RWPE2 (cell line): ENCODE measurements around the gene CACFD1.

Source experiments
- ATAC-seq: fragments of 200-7000 bp; cut with Tn5 transposase; 3 replicates; pipeline ENCODE4 v1.9.1; 2021; ENCODE audit warnings: low read depth
- DNase-seq: peaks from one replicate; pipeline ENCODE4 v3.0.0-alpha.2; 2020; ENCODE audit warnings: low spot score
- H3K27ac ChIP-seq: fragments of 450-650 bp; 2 replicates; pipeline ENCODE4 v1.5.1; 2017; ENCODE audit warnings: mild to moderate bottlenecking; ENCODE audit not compliant: poor library complexity, severe bottlenecking
- H3K27me3 ChIP-seq: fragments of 250-450 bp; sonication (Bioruptor Pico); 2 replicates; pipeline ENCODE4 v1.5.1; 2021; ENCODE audit warnings: mild to moderate bottlenecking, moderate library complexity; ENCODE audit not compliant: insufficient read depth, poor library complexity, severe bottlenecking
- H3K36me3 ChIP-seq: fragments of 250-450 bp; sonication (Bioruptor Pico); 2 replicates; pipeline ENCODE4 v1.5.1; 2020; ENCODE audit warnings: low read depth, mild to moderate bottlenecking, moderate library complexity
- H3K4me1 ChIP-seq: fragments of 250-450 bp; sonication (Bioruptor Pico); 2 replicates; pipeline ENCODE4 v1.5.1; 2021; ENCODE audit warnings: mild to moderate bottlenecking, moderate library complexity; ENCODE audit not compliant: insufficient read depth, poor library complexity, severe bottlenecking
- H3K4me3 ChIP-seq: fragments of 250-450 bp; sonication (Bioruptor Pico); 2 replicates; pipeline ENCODE4 v1.5.1; 2021; ENCODE audit warnings: mild to moderate bottlenecking, moderate library complexity; ENCODE audit not compliant: severe bottlenecking
- H3K9me3 ChIP-seq: fragments of 250-450 bp; sonication (Bioruptor Pico); 2 replicates; pipeline ENCODE4 v1.5.1; 2021; ENCODE audit warnings: mild to moderate bottlenecking, moderate library complexity; ENCODE audit not compliant: severe bottlenecking
- TF ChIP-seq, protein P1 (sequence below): fragments of 450-650 bp; IDR thresholded peaks from one replicate; pipeline ENCODE4 v1.5.1; 2017; ENCODE audit warnings: mild to moderate bottlenecking, moderate library complexity; ENCODE audit not compliant: poor library complexity, severe bottlenecking

CACFD1 gene

DNA sequence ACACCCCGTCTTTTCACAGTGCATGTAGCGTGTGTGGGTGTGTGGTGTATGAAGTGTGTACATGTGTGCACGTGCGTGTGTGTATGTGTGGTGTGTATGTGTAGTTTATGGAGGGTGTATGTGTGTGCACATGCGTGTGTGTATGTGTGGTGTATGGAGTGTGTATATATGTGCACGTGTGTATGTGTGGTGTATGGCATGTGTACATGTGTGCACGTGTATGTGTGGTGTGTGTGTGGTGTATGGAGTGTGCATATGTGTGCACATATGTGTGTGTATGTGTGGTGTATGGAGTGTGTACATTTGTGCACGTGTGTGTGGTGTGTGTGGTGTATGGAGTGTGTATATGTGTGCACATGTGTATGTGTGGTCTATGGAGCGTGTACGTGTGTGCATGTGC, 51.8 kb downstream of the CACFD1 start:
- H3K4me3 ChIP-seq: no peak overlapping the region
- TF ChIP-seq, protein P1, sequence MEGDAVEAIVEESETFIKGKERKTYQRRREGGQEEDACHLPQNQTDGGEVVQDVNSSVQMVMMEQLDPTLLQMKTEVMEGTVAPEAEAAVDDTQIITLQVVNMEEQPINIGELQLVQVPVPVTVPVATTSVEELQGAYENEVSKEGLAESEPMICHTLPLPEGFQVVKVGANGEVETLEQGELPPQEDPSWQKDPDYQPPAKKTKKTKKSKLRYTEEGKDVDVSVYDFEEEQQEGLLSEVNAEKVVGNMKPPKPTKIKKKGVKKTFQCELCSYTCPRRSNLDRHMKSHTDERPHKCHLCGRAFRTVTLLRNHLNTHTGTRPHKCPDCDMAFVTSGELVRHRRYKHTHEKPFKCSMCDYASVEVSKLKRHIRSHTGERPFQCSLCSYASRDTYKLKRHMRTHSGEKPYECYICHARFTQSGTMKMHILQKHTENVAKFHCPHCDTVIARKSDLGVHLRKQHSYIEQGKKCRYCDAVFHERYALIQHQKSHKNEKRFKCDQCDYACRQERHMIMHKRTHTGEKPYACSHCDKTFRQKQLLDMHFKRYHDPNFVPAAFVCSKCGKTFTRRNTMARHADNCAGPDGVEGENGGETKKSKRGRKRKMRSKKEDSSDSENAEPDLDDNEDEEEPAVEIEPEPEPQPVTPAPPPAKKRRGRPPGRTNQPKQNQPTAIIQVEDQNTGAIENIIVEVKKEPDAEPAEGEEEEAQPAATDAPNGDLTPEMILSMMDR: no peak
- H3K36me3 ChIP-seq: no peaks in the 10 kb centered on the region
- no peak for ATAC-seq
- no peaks in the 10 kb centered on the region for H3K9me3 ChIP-seq
- no peaks in the 10 kb centered on the region for H3K27me3 ChIP-seq
- DNase-seq: no peak
- H3K4me1 ChIP-seq: peaks cover 4% of the 10 kb centered on the region
- no peak overlapping the region for H3K27ac ChIP-seq

DNA sequence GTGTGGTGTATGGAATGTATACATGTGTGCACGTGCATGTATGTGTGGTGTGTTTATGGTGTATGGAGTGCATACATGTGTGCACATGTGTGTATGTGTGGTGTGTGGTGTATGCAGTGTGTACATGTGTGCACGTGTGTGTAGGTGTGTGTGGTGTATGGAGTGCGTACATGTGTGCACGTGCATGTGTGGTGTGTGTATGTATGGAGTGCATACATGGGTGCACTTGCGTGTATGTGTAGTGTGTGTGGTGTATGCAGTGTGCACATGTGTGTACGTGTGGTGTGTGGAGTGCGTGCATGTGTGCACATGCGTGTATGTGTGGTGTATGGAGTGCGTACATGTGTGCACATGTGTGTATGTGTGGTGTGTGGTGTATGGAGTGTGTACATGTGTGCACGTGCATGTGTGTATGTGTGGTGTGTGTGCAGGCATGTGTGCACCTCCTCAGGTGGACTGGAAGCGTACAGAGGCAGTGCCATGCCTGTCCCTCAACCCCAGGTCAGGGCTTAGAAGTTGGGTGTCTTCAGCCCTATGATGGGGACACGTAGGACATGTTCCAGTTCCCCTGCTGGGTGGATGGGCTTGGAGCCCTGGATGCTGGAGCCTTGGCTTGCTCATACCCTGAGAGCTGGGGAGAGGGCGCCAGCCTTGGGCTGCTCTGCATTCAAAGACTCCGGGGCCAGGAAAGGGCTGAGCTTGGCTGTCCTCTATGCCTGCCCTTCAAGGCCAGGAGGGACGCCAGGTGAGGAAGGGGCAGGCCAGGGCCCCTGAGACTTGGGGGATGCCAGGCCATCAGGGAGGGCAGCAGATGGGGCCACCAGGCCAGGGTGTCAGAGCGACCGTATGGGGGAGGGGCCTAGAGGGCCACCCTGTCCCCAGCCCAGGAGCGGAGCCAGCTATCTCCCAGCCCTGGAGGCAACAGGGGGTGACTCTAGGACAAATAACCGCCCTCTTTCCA, 52.8 kb downstream of the CACFD1 start:
- H3K27me3 ChIP-seq: no peaks in the 10 kb centered on the region
- DNase-seq: no peak
- H3K9me3 ChIP-seq: no peaks in the 10 kb centered on the region

DNA sequence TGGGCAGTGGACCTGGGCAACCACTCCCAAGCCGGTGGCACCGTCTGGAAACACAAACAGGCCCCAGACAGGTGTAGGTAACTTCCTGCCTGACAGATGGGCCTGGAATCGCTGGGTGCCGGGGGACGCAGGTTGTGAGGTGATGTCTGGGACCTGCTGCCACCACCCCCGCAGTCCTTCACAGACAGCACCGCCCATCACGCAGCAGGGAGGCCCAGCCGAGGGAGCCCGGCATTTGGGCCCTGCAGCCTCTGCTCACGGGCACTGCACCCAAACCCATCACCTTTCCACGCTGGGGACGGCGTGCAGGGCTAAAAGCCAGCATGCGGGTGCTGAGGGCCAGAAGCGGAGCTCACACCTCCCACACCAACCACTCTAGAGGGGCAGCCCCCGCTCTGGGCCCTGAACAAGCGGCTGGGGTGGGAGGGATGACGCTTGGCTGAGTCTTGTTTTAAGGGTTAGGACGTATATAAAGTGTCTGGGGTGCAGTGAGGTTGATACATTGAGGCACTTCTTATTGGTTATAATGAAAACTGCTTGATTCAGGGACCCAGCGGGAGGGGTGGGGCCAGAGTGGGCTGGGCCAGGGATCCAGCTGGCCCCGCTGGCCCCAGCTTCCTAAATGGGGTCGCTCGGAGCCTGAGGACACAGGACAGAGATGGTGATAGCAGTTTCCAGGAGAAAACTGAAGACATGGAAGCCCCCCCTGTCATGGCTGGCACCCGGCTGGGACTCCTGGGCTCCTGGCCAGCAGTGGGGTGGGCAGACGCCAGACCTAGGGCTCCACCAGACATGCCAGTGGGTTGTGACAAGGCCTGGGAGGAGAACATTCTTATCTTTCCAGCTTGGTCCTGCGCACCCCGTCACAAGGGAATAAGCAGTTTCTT, 53.7 kb downstream of the CACFD1 start:
- ATAC-seq (no peak), DNase-seq (no peak)
- H3K36me3 ChIP-seq: no peaks in the 10 kb centered on the region
- no peaks in the 10 kb centered on the region for H3K9me3 ChIP-seq
- no peak overlapping the region for H3K27ac ChIP-seq
- TF ChIP-seq, protein P1: no peak
- H3K4me3 ChIP-seq: no peak overlapping the region
- H3K4me1 ChIP-seq: peaks cover 4% of the 10 kb centered on the region
- H3K27me3 ChIP-seq: no peaks in the 10 kb centered on the region

More for the DNA sequence above, 52.8 kb downstream of the CACFD1 start:
- Histone ChIP-seq H3K4me1 (peaks cover 4% of the 10 kb centered on the region), H3K36me3 (no peaks in the 10 kb centered on the region), H3K27ac (no peak overlapping the region), H3K4me3 (no peak overlapping the region)
- TF ChIP-seq, protein P1: no peak
- ATAC-seq: no peak

DNA sequence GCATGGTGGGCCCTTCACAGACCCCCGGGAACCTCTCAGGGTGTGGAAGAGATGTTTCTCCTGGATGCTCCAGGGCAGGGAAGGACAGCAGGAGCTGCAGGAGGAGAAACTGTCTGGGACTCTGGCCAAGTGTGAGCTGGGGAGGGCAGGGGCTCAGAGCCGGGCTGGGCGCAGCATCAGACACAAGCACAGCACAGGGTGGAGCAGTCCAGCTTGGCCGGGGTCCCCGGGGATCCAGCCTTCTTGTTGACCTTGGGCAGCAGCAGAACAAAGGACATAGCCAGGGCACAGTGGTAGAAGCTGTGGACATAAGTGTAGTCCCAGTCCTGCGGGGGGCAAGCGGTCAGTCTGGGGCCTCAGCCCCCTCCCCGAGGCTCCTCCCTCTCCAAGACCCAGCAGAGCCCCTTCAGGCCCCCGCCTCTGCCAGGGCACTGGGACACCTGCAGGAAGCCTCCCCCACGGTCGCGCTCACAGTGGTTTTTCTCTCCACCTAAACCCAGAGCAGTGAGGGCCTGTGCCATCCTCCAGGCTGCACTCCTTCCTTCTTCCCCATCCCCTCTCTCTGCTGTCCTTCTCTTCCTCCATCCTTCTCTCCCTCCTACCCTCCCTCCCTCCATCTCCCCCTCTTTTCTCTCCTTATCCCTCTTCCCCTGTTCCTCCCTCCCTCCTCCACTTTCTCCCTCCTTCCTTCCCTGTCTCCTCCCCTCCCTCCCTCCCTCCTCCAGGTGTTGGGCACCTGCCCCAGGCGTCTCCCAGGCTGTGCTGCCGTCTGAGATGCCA, 54.9 kb downstream of the CACFD1 start:
- ATAC-seq (no peak), DNase-seq (no peak)
- no peaks in the 10 kb centered on the region for H3K4me1 ChIP-seq
- no peaks in the 10 kb centered on the region for H3K36me3 ChIP-seq
- H3K27me3 ChIP-seq: no peaks in the 10 kb centered on the region
- TF ChIP-seq, protein P1: no peak
- H3K9me3 ChIP-seq: no peaks in the 10 kb centered on the region
- H3K4me3 ChIP-seq: no peak overlapping the region
- H3K27ac ChIP-seq: no peak overlapping the region
